ENCODE results near the gene SH3GL3.

Gene SH3GL3

GRCh38 chr15:83570756-83571155, 123.6 kb downstream of the SH3GL3 start:
- Histone ChIP-seq H3K9me2 (replicated peaks; ENCODE audit: insufficient read depth, low read length) (no peaks in the 10 kb centered on the region), H3K9me3 (ENCODE audit: insufficient read depth, low read length) (no peaks in the 10 kb centered on the region), H3K4me2 (ENCODE audit: low read depth, low read length, poor library complexity, severe bottlenecking) (no peak overlapping the region), H3F3A (ENCODE audit: insufficient read depth) (no peaks in the 10 kb centered on the region), H3K79me2 (ENCODE audit: insufficient read depth, low read length) (no peaks in the 10 kb centered on the region), H3K27me3 (ENCODE audit: low read length) (no peaks in the 10 kb centered on the region), H3K4me3 (ENCODE audit: insufficient read depth, low read length, poor library complexity, severe bottlenecking) (no peak overlapping the region), H3K36me3 (ENCODE audit: low read length) (no peaks in the 10 kb centered on the region), H3K27ac (ENCODE audit: low read depth, low read length) (no peak overlapping the region), H2AFZ (ENCODE audit: low read depth, low read length, severe bottlenecking) (no peak overlapping the region), H4K20me1 (ENCODE audit: low read depth, low read length) (no peaks in the 10 kb centered on the region), H3K9ac (ENCODE audit: low read length) (no peak overlapping the region)
- TF ChIP-seq EZH2phosphoT487 (conservative IDR thresholded peaks at IDR 0.05; ENCODE audit: low read length), result no peak
- no peak for TF ChIP-seq CTCF (IDR thresholded peaks at IDR 0.05; ENCODE audit: insufficient read depth, low read length, poor library complexity, severe bottlenecking)

- Histone ChIP-seq H3K27me3 (ENCODE audit: low read length) (no peaks in the 10 kb centered on the region), H3K27ac (ENCODE audit: low read depth, low read length) (no peak overlapping the region), H3K9me3 (ENCODE audit: insufficient read depth, low read length) (no peaks in the 10 kb centered on the region), H3K9ac (ENCODE audit: low read length) (no peak overlapping the region), H3K4me2 (ENCODE audit: low read depth, low read length, poor library complexity, severe bottlenecking) (no peak overlapping the region), H3F3A (ENCODE audit: insufficient read depth) (no peaks in the 10 kb centered on the region), H2AFZ (ENCODE audit: low read depth, low read length, severe bottlenecking) (no peak overlapping the region), H3K4me3 (ENCODE audit: insufficient read depth, low read length, poor library complexity, severe bottlenecking) (no peak overlapping the region), H3K9me2 (replicated peaks; ENCODE audit: insufficient read depth, low read length) (no peaks in the 10 kb centered on the region), H4K20me1 (ENCODE audit: low read depth, low read length) (no peaks in the 10 kb centered on the region), H3K79me2 (ENCODE audit: insufficient read depth, low read length) (no peaks in the 10 kb centered on the region), H3K36me3 (ENCODE audit: low read length) (no peaks in the 10 kb centered on the region)
- TF ChIP-seq EZH2phosphoT487 (conservative IDR thresholded peaks at IDR 0.05; ENCODE audit: low read length), result no peak
- peak; percentile 58 for TF ChIP-seq CTCF (IDR thresholded peaks at IDR 0.05; ENCODE audit: insufficient read depth, low read length, poor library complexity, severe bottlenecking)
These were observed 124.9 kb downstream of the SH3GL3 start for GRCh38 chr15:83571820-83572707.

GRCh38 chr15:83574345-83574744, 127.2 kb downstream of the SH3GL3 start:
- H4K20me1 ChIP-seq (ENCODE audit: low read depth, low read length), result no peaks in the 10 kb centered on the region
- no peaks in the 10 kb centered on the region for H3K9me2 ChIP-seq (replicated peaks; ENCODE audit: insufficient read depth, low read length)
- no peak overlapping the region for H3K4me3 ChIP-seq (ENCODE audit: insufficient read depth, low read length, poor library complexity, severe bottlenecking)
- H3K36me3 ChIP-seq (ENCODE audit: low read length), result no peaks in the 10 kb centered on the region
- TF ChIP-seq EZH2phosphoT487 (conservative IDR thresholded peaks at IDR 0.05; ENCODE audit: low read length), result no peak
- no peak for TF ChIP-seq CTCF (IDR thresholded peaks at IDR 0.05; ENCODE audit: insufficient read depth, low read length, poor library complexity, severe bottlenecking)
- no peak overlapping the region for H2AFZ ChIP-seq (ENCODE audit: low read depth, low read length, severe bottlenecking)
- no peaks in the 10 kb centered on the region for H3F3A ChIP-seq (ENCODE audit: insufficient read depth)
- H3K79me2 ChIP-seq (ENCODE audit: insufficient read depth, low read length), result no peaks in the 10 kb centered on the region
- no peaks in the 10 kb centered on the region for H3K27me3 ChIP-seq (ENCODE audit: low read length)
- H3K4me2 ChIP-seq (ENCODE audit: low read depth, low read length, poor library complexity, severe bottlenecking), result no peak overlapping the region
- no peak overlapping the region for H3K27ac ChIP-seq (ENCODE audit: low read depth, low read length)
- H3K9me3 ChIP-seq (ENCODE audit: insufficient read depth, low read length), result no peaks in the 10 kb centered on the region
- H3K9ac ChIP-seq (ENCODE audit: low read length), result no peak overlapping the region

Data from SU-DHL-6 (cell line).